Measurements from ENCODE around the gene H19.

DNA sequence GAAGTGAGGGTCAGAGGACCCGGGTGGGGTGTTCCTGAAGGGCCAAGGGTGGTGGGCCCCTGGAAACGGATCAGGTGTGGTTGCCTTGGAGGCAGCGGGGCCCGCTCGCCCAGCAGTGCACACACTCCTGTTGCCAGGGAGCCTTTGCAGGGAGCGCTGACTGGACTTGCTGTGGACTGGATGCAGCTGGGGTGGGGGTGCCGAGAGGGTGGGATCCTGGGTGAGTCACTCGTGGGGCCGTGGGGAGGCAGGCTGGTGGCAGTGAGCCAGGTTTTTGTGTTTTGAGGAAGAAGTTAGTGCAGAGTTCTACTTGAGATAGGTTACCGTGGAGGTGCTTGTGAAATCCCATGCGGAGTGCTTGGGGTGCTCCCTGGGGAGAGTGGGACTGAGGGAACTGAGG is 49.3 kb downstream of the H19 start:
- no peak for TF ChIP-seq CTCF (conservative IDR thresholded peaks at IDR 0.05 in 1 of 2, IDR thresholded peaks at IDR 0.05 in 1 of 2; ENCODE audit: low read depth in 1 of 2, low read length in 2 of 2)
- TF ChIP-seq EZH2 (IDR thresholded peaks at IDR 0.05; ENCODE audit: low read length, missing control alignments): no peak
